ENCODE results near the gene ZNF124. TPM values are rescaled to one million over a fixed set of nuclear protein-coding genes. Genes with fewer than 3 reads are reported as not detected.
"Not testable (repeated sequence)": the region's sequence is repeated elsewhere in the genome, so short reads cannot be mapped to it uniquely, and the experiment has no call there.

The ZNF124 gene
- total RNA-seq, 1 experiment from 2014 or later = 22.2 TPM

- no peaks in the 10 kb centered on the region for H3K79me2 ChIP-seq (ENCODE audit: low read length)
- H3K27ac ChIP-seq (ENCODE audit: low read length) = no peak overlapping the region
- ATAC-seq = no peak
- no peaks in the 10 kb centered on the region for H3F3A ChIP-seq (ENCODE audit: low read length, unreplicated experiment)
- H3K9ac ChIP-seq (ENCODE audit: low read length) = no peak overlapping the region
- H2AFZ ChIP-seq (ENCODE audit: low read length) = no peak overlapping the region
- no peaks in the 10 kb centered on the region for H3K36me3 ChIP-seq (ENCODE audit: low read depth, low read length)
- H4K20me1 ChIP-seq (ENCODE audit: low read length) = no peaks in the 10 kb centered on the region
- BruUV-seq (replicated peaks) = no TSS peak
- H3K9me2 ChIP-seq (replicated peaks; ENCODE audit: low read length) = no peaks in the 10 kb centered on the region
- no peak overlapping the region for H3K4me2 ChIP-seq (ENCODE audit: low read length)
- intact Hi-C loops (cut with micrococcal nuclease) = no loop called here
- H3K4me1 ChIP-seq (ENCODE audit: insufficient read depth, low read length) = no peaks in the 10 kb centered on the region; the same call in 1 of the 2 replicates
- no peak for DNase-seq
- ChIA-PET POLR2A (ENCODE audit: unreplicated experiment) (no interaction called here), CTCF (no interaction called here)
- H3K4me3 ChIP-seq (ENCODE audit: low read length) = no peak overlapping the region
- no peaks in the 10 kb centered on the region for H3K27me3 ChIP-seq (ENCODE audit: low read length)
- H3K9me3 ChIP-seq (ENCODE audit: low read length) = no peaks in the 10 kb centered on the region
- TF ChIP-seq EZH2 (IDR thresholded peaks at IDR 0.05; ENCODE audit: low read length, unreplicated experiment) = no peak
- TF ChIP-seq EZH2phosphoT487 (IDR thresholded peaks at IDR 0.05; ENCODE audit: borderline replicate concordance, low read length) = no peak
- no peak for TF ChIP-seq CTCF (conservative IDR thresholded peaks at IDR 0.05; ENCODE audit: low read depth, low read length)
Observed at GRCh38 chr1:247121382-247121781, 50.4 kb downstream of the ZNF124 start.

- H3K9me3 ChIP-seq (ENCODE audit: low read length); H3K4me1 ChIP-seq (ENCODE audit: insufficient read depth, low read length); CTCF ChIA-PET; POLR2A ChIA-PET (ENCODE audit: unreplicated experiment); H3K4me2 ChIP-seq (ENCODE audit: low read length); ATAC-seq; H3K9ac ChIP-seq (ENCODE audit: low read length); H3K27ac ChIP-seq (ENCODE audit: low read length); H3F3A ChIP-seq (ENCODE audit: low read length, unreplicated experiment); H3K27me3 ChIP-seq (ENCODE audit: low read length); H3K36me3 ChIP-seq (ENCODE audit: low read depth, low read length); H2AFZ ChIP-seq (ENCODE audit: low read length); H4K20me1 ChIP-seq (ENCODE audit: low read length); BruUV-seq (replicated peaks); H3K79me2 ChIP-seq (ENCODE audit: low read length); DNase-seq; H3K4me3 ChIP-seq (ENCODE audit: low read length); intact Hi-C loops (cut with micrococcal nuclease); H3K9me2 ChIP-seq (replicated peaks; ENCODE audit: low read length): not testable (repeated sequence)
Observed at GRCh38 chr1:247120408-247120668, 51.5 kb downstream of the ZNF124 start.

GRCh38 chr1:247119600-247120407 is 52.0 kb downstream of the ZNF124 start:
- ChIA-PET POLR2A (ENCODE audit: unreplicated experiment) (no interaction called here), CTCF (no interaction called here)
- Histone ChIP-seq H3K9ac (ENCODE audit: low read length) (no peak overlapping the region), H3K4me2 (ENCODE audit: low read length) (no peak overlapping the region), H3K4me3 (ENCODE audit: low read length) (no peak overlapping the region), H3K9me2 (replicated peaks; ENCODE audit: low read length) (no peaks in the 10 kb centered on the region), H3K36me3 (ENCODE audit: low read depth, low read length) (no peaks in the 10 kb centered on the region), H3K4me1 (ENCODE audit: insufficient read depth, low read length) (no peaks in the 10 kb centered on the region; the same call in 1 of the 2 replicates), H3K27me3 (ENCODE audit: low read length) (no peaks in the 10 kb centered on the region), H3F3A (ENCODE audit: low read length, unreplicated experiment) (no peaks in the 10 kb centered on the region), H4K20me1 (ENCODE audit: low read length) (no peaks in the 10 kb centered on the region), H2AFZ (ENCODE audit: low read length) (no peak overlapping the region), H3K27ac (ENCODE audit: low read length) (no peak overlapping the region), H3K79me2 (ENCODE audit: low read length) (no peaks in the 10 kb centered on the region), H3K9me3 (ENCODE audit: low read length) (no peaks in the 10 kb centered on the region)
- TF ChIP-seq EZH2 (IDR thresholded peaks at IDR 0.05; ENCODE audit: low read length, unreplicated experiment) = no peak
- TF ChIP-seq CTCF (conservative IDR thresholded peaks at IDR 0.05; ENCODE audit: low read depth, low read length) = no peak
- TF ChIP-seq EZH2phosphoT487 (IDR thresholded peaks at IDR 0.05; ENCODE audit: borderline replicate concordance, low read length) = no peak
- BruUV-seq (replicated peaks) = no TSS peak
- intact Hi-C loops (cut with micrococcal nuclease) = no loop called here
- DNase-seq (no peak), ATAC-seq (no peak)

Measured in PC-3 (cell line).